Stimulated activated CD4-positive, alpha-beta T cell treated with anti-CD3 and anti-CD28 coated beads, Interleukin-15, amount 100 ng/mL, for 48 hours (primary cell): ENCODE data around the gene DBX1.

ENCODE experiments used
- DNase-seq, 2 donors: peaks; one replicate each; pipeline ENCODE4 v3.0.0-alpha.2; 2020; ENCODE audit warnings: low read depth in 2 of 2

DBX1 gene

DNA sequence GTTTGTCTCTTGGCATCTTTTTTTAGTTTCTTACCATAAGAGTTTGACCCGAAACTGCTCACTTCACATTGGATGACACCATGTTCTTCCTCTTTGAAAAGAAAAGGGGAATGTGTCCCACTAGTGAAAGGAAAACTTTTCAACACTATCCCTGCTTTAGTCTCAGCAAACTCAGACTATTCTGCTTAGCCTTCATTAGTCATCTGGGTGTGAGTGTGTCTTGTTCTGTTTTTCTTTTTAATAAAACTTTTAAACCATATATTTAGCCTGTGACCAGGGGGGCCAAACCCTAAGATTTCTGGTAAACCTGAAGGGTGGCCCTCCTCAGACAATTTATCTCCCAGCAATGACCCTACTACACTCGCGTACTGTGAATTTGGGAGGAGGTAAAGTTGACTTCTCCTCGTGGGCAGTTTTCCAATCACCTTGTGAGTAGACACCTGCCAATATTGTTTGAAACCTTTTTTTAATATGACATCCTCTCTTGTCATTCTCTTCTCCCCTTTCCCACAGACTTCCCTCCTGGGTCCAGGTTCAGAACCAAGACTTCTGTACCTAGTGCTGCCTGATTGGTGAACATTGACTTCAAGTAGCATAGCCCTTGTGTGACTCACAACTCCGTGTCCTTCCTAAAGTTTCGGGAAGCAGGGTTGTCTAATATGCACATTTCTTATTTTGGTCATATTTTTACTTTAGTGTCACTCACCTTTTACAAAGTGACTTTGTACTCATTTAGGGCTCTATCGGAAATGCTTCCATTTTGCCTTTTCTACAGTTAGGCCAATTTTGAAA lies 39.9 kb downstream of the DBX1 start:
- no peak for DNase-seq

- no peak for DNase-seq
Measured at GRCh38 chr11:20119315-20119714, 41.0 kb downstream of the DBX1 start.

DNA sequence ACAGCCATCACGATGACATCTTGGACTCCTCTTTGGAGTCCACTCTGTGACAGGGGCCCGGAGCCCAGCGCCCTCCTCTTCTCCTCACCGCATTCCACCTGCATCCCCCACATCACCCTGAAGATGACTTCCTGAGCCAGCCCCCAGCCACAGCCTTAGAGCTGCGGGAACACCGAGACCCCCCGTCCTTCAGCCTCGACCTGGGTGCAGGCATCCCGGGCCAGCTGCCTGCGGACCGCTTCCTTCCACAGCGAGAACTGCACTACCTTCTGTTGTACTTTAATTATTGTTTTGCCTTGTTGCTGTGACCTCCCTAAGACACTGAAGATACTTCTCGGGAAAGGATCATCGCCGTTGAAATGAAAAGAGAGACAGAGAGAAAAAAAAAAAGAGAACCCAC lies 42.1 kb downstream of the DBX1 start:
- DNase-seq, result no peak

DNA sequence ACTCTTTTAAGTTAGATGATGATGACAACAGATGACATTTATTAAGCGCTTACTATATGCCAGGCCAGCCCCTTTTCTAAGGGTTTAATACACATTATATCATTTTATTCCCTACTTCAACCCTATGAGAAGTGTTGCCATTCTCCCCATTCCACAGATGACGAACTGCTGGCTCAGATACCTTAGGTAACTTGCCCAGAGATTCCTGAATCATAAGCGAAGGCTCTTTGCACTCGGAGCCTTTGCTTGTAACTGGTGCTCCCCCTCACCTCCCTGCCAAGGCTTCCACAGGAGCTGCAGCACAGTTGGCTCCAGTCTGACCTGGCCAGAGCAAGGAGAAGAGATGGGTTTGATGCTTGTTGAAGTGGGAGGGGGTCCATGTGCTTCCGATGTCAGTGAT lies 43.0 kb downstream of the DBX1 start:
- no peak for DNase-seq

DNA sequence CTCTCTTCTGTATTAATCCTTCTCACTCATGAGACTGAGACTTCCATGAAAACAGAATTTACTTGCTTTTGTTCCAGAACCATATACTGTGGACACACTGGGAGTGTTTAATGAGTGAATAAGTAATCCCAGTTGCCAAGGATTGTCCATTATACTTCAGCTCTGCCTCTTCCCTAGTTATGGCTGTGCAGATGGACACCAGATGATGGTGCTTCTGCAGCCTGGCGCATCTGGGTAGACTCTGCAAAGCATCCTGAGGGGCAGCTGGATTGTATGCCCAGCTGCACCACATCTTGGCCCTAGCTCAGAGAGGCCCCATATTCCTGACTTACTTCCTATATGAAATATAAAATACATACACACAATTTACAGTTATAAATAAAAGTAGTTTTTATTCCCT lies 43.5 kb downstream of the DBX1 start:
- DNase-seq, result no peak

DNA sequence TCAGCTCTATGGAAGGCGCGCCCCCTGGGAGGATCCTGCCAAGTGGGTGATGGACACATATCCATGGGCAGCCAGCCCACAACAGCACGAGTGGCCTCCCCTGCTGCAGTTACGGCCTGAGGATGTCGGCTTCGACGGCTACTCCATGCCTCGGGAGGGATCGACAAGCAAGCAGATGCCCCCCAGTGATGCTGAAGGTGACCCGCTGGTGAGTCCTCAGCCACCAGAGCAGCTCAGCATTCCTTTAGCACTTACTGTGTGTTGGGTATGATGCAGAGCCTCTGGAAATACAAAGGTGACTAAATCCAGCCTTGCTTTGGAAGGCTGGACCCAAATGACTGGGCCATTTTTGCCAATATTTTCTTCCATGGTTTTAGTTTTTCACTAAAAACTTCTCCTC lies 45.7 kb downstream of the DBX1 start:
- no peak for DNase-seq

GRCh38 chr11:20113149-20113438 lies 47.2 kb downstream of the DBX1 start:
- DNase-seq, result no peak

GRCh38 chr11:20112291-20113148 lies 47.8 kb downstream of the DBX1 start:
- peak in 1 of 2 donors; percentile 2 for DNase-seq

DNA sequence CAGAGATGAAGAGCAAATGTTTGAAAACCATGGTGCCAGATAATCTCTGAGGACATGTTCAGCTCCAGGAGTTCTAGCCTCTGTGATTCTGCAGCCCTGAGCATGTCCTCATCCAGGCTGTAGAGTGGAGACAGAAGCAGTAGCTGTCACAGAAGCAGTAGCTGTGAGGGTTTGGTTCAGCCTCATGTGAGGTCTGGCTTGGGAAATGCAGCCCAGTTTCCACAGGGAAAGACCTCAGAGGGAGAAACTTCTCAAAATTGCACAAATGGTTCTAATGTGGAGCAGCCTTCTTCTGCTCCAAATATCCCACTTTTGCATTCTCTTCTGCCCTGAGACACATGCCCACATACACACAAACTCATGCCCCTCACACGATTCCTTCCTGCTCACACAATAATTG lies 48.4 kb downstream of the DBX1 start:
- DNase-seq, result no peak

DNA sequence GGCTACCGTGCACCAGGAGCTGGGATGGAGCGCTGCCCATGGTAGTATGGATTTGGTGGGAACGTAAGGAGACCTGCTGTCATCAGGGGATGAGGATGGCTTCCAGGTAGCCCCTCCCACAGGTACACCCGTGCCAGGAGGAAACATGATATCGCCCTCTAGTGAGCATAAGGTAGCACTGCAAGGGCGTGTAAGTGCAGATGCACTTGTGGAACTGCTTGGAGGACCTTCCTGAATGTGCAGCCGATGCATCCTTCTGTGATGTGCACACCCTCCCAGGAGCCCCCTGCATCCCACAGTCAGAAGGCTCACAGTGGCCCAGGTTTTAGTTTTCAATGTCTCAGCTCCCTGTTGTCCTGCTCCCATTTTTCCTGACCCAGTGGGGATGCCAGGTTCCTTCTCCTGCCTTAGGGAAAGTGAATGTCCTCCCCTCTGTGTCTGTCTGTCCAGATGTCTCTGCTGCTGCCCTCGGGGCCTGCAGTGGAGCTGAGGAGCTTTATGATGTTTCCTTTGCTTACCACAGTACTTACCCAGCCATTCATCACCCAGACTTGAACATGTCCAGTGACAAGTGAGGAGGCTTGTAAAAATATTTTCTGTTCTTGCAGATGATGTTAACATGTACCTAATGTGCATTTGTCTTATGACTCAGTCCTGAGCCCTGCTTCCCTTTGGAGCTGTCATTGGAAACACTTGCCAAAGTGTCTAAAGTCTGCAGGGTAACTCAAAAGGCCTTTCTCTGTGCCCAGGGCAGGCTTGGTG lies 49.2 kb downstream of the DBX1 start:
- peak; percentile 30 to 47 for DNase-seq

- no peak for DNase-seq
Measured at GRCh38 chr11:20109731-20110445, 50.4 kb downstream of the DBX1 start.
